BJ (cell line): ENCODE measurements around the gene SPTB. TPM values are rescaled to one million over a fixed set of nuclear protein-coding genes. Genes with fewer than 3 reads are reported as not detected.

Experiments used
- CTCF ChIA-PET: fragments of 350-600 bp; formaldehyde crosslinking; extraction: SDS; loops from one replicate; lab custom pipeline; 2021; ENCODE audit warnings: antibody characterized with exemption, inconsistent platforms; lab: Yijun Ruan, JAX
- POLR2A ChIA-PET: fragments of 300-600 bp; sonication (Branson Sonifier 250); formaldehyde crosslinking; extraction: SDS; loops from one replicate; lab custom pipeline; 2021; ENCODE audit warnings: antibody characterized with exemption; lab: Charles Lee
- DNase-seq: peaks from one replicate; pipeline ENCODE4 v3.0.0-alpha.2; 2011; ENCODE audit warnings: low read depth
- H3K27me3 ChIP-seq: 2 replicates; pipeline ENCODE4 v1.6.0; 2011; ENCODE audit warnings: low read length; ENCODE audit not compliant: control insufficient read depth, insufficient read depth
- H3K36me3 ChIP-seq: 2 replicates; pipeline ENCODE4 v1.5.1; 2011; ENCODE audit warnings: low read length; ENCODE audit not compliant: control insufficient read depth, insufficient read depth
- H3K4me3 ChIP-seq: 2 replicates; pipeline ENCODE4 v1.5.1; 2011; ENCODE audit warnings: low read depth, mild to moderate bottlenecking, control low read depth, low read length
- polyA plus RNA-seq: library from polyadenylated mRNA; depleted of rRNA; stranded (reverse); fragments of >200 nt; gene quantifications from 2 replicates; pipeline ENCODE4 v1.2.3, GENCODE V29; 2011; rRNA removed
- small RNA-seq: library from RNA; depleted of rRNA; stranded (forward); fragments of <200 nt; gene quantifications from one replicate; pipeline ENCODE3, GENCODE V24; 2012; ENCODE audit warnings: low replicate concordance, low read depth; ENCODE audit not compliant: insufficient read length
- TF ChIP-seq, protein P1 (sequence below): IDR thresholded peaks from 2 replicates; pipeline ENCODE4 v1.5.1; 2011; ENCODE audit warnings: low read depth, mild to moderate bottlenecking, control low read depth, inconsistent platforms, low read length, moderate library complexity; ENCODE audit not compliant: insufficient read depth

The SPTB gene
- polyA plus RNA-seq, 1 experiment = 0.02 TPM

DNA sequence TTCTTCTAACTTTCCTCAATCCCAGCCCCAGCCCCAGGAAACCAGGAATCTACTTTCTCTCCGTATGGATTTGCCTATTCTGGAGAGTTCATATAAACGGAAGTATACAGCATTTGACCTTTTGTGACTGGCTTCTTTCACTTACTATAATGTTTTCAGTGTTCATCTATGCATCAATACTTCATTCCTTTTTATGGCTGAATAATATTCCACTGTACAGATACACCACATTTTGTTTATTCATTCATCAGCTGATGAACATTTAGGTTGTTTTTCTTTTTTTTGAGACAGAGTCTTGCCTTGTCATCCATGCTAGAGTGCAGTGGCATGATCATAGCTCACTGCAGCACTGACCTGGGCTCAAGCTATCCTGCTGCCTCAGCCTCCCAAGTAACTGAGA is 179.4 kb downstream of the SPTB start:
- TF ChIP-seq, protein P1, sequence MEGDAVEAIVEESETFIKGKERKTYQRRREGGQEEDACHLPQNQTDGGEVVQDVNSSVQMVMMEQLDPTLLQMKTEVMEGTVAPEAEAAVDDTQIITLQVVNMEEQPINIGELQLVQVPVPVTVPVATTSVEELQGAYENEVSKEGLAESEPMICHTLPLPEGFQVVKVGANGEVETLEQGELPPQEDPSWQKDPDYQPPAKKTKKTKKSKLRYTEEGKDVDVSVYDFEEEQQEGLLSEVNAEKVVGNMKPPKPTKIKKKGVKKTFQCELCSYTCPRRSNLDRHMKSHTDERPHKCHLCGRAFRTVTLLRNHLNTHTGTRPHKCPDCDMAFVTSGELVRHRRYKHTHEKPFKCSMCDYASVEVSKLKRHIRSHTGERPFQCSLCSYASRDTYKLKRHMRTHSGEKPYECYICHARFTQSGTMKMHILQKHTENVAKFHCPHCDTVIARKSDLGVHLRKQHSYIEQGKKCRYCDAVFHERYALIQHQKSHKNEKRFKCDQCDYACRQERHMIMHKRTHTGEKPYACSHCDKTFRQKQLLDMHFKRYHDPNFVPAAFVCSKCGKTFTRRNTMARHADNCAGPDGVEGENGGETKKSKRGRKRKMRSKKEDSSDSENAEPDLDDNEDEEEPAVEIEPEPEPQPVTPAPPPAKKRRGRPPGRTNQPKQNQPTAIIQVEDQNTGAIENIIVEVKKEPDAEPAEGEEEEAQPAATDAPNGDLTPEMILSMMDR = no peak
- Histone ChIP-seq H3K36me3 (no peaks in the 10 kb centered on the region), H3K27me3 (peaks cover 17% of the 10 kb centered on the region), H3K4me3 (no peak overlapping the region)
- ChIA-PET CTCF (no interaction called here), POLR2A (no interaction called here)
- no peak for DNase-seq

- ChIA-PET POLR2A (interaction anchor here (0.7 kb wide), 1 partner anchor 289 kb away, joined by 7 read pairs; no protein-coding TSS in a partner anchor), CTCF (interaction anchor here (1.3 kb wide), 1 partner anchor 26 kb away, joined by 6 read pairs; no protein-coding TSS in a partner anchor)
- Histone ChIP-seq H3K4me3 (no peak overlapping the region), H3K27me3 (peaks cover 21% of the 10 kb centered on the region), H3K36me3 (no peaks in the 10 kb centered on the region)
- no peak for DNase-seq
- TF ChIP-seq, protein P1 = no peak
Measured at GRCh38 chr14:64698903-64699302, 180.8 kb downstream of the SPTB start.

DNA sequence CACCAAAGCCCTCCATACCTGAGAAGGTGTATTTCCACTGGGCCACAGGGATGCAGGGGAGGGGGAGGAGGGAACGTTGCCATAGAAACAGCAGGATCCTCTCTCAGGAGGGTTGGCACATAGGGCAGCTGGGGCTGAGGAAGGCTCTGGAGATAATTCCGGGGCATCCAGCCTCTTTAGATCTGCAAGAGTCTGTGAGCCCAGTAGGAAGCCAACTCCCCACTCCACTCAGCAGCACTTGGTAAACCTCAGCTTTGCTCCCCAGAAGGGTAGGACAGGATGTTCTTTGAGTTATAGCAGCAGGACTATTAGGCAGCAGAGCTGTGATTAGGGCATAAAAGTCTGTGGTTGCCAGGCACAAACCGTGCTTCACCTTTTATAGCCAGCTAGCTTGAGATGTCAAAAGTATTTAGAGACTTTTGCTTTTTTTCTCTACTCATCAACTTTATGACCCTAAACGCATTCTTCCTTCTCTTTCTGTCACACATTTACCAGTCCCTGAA is 183.3 kb downstream of the SPTB start:
- TF ChIP-seq, protein P1 = no peak
- Histone ChIP-seq H3K4me3 (no peak overlapping the region), H3K27me3 (peaks cover 19% of the 10 kb centered on the region), H3K36me3 (no peaks in the 10 kb centered on the region)
- ChIA-PET POLR2A (no interaction called here), CTCF (interaction anchor here (0.5 to 1.2 kb wide), 4 partner anchors 65 to 156 kb away, joined by 3 read pairs; partner anchors contain the start of gene HSPA2)
- DNase-seq = no peak

Small RNAs within 50 kb of the gene (small RNA-seq; reads per million reads assigned to genes)
- gene RPPH1-2P = not detected

Other genes with a start within 250 kb of the SPTB start
- 7.1 and 12.4 TPM in 2 replicates for gene PLEKHG3, start 175.5 kb downstream of the SPTB start, polyA plus RNA-seq
- 30.6 and 84.4 TPM in 2 replicates for gene CHURC1, start 34.5 kb upstream of the SPTB start, polyA plus RNA-seq
- gene GPX2, start 62.8 kb upstream of the SPTB start, polyA plus RNA-seq = 0.15 TPM in 1 of 2 replicates, not detected in the other
- gene RAB15, start 92.4 kb upstream of the SPTB start, polyA plus RNA-seq = 5.9 and 7.7 TPM in 2 replicates
- gene FNTB, start 107.0 kb upstream of the SPTB start, polyA plus RNA-seq = 27.7 and 33.8 TPM in 2 replicates
- 54.5 and 57.3 TPM in 2 replicates for gene MAX, start 222.6 kb upstream of the SPTB start, polyA plus RNA-seq